Measurements from ENCODE around the gene SPSB1. TPM values are rescaled to one million over a fixed set of nuclear protein-coding genes. Genes with fewer than 3 reads are reported as not detected.

Gene SPSB1
- total and polyA plus RNA-seq, 2 of the 4 experiments (the other 2 are of a cell fraction): 16.7 to 19.8 TPM

DNA sequence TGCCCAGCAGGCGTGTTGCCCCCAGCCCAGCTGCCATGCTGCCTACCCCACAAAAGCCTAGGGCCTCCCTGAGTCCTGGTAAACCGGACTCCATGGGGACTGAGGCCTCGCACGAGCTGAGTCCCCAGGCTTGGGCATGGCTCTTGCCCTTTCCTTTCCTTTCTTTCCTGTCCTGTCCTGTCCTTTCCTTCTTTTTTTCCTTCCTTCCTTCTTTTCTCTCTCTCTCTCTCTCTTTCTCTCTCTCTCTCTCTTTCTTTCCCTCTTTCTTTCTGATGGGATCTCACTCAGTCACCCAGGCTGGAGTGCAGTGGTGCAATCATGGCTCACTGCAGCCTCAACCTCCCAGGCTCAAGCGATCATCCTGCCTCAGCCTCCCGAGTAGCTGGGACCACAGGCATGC is 104.4 kb downstream of the SPSB1 start:
- Histone ChIP-seq H3K27me3 (ENCODE audit: control insufficient read depth, insufficient read depth, low read length) (peaks cover 10% of the 10 kb centered on the region; the same call in 1 of the 2 replicates), H3K79me1 (ENCODE audit: low read depth in 1 of 2, low read length in 2 of 2) (no peaks in the 10 kb centered on the region), H3K4ac (ENCODE audit: low read depth, low read length) (no peak overlapping the region), H2AK9ac (replicated peaks; ENCODE audit: low read depth, low read length, poor library complexity) (peak overlapping the region; percentile 87), H3K9me3 (ENCODE audit: control insufficient read depth, insufficient read depth, low read length) (peaks cover 10% of the 10 kb centered on the region), H2BK120ac (ENCODE audit: low read depth, low read length) (peak overlapping the region; percentile 40), H2BK5ac (ENCODE audit: low read depth, low read length, poor library complexity, severe bottlenecking) (no peak overlapping the region), H3K9ac (ENCODE audit: low read depth, low read length) (no peak overlapping the region), H3K9me1 (ENCODE audit: insufficient read depth, low read length) (peaks cover 3% of the 10 kb centered on the region), H3K18ac (ENCODE audit: low read depth, low read length) (no peak overlapping the region), H3K4me3 (ENCODE audit: insufficient read depth, low read depth, low read length) (no peak overlapping the region), H3K14ac (replicated peaks; ENCODE audit: low read depth, low read length) (no peak overlapping the region), H2BK20ac (ENCODE audit: low read depth, low read length) (no peak overlapping the region), H3K36me3 (ENCODE audit: control insufficient read depth, insufficient read depth, low read length) (no peaks in the 10 kb centered on the region), H4K8ac (ENCODE audit: low read depth in 2 of 2, low read length in 2 of 2) (no peak overlapping the region), H4K91ac (ENCODE audit: insufficient read depth, low read depth, low read length) (no peak overlapping the region), H3K4me1 (ENCODE audit: control insufficient read depth, insufficient read depth, low read length) (peaks cover 29% of the 10 kb centered on the region), H4K20me1 (ENCODE audit: insufficient read depth, low read length) (peaks cover 6% of the 10 kb centered on the region), H2AK5ac (ENCODE audit: low read depth, low read length) (no peak overlapping the region; the same call in 1 of the 2 replicates), H2BK15ac (ENCODE audit: low read depth, low read length) (no peak overlapping the region), H3K4me2 (ENCODE audit: low read depth, low read length) (no peak overlapping the region), H3K56ac (ENCODE audit: extremely low read depth, insufficient read depth, low read length) (no peak overlapping the region), H3K23ac (ENCODE audit: low read depth, low read length) (no peak overlapping the region), H3K27ac (ENCODE audit: insufficient read depth, low read length) (no peak overlapping the region), H2AFZ (replicated peaks; ENCODE audit: low read length, poor library complexity) (peak overlapping the region; percentile 23), H4K5ac (ENCODE audit: low read depth, low read length) (no peak overlapping the region)
- in situ Hi-C loops (cut with MboI; ENCODE audit: low sequenced_read_pairs) (no loop called here), dilution Hi-C loops (cut with HindIII; ENCODE audit: low sequenced_read_pairs, unreplicated experiment) (no loop called here), intact Hi-C loops (cut with micrococcal nuclease) (no loop called here)
- TF ChIP-seq CEBPB (IDR thresholded peaks at IDR 0.05; ENCODE audit: low read depth, low read length) (no peak), CTCF (conservative IDR thresholded peaks at IDR 0.05; ENCODE audit: low read depth, low read length) (no peak), USF2 (IDR thresholded peaks at IDR 0.05; ENCODE audit: low read depth, low read length) (no peak), MAFK (IDR thresholded peaks at IDR 0.05; ENCODE audit: low read depth, low read length) (no peak), ELK1 (IDR thresholded peaks at IDR 0.05; ENCODE audit: borderline replicate concordance, low read depth, low read length) (no peak), SMC3 (IDR thresholded peaks at IDR 0.05; ENCODE audit: low read depth, low read length) (no peak), MAZ (IDR thresholded peaks at IDR 0.05; ENCODE audit: borderline replicate concordance, low read depth, low read length) (no peak), BHLHE40 (IDR thresholded peaks at IDR 0.05; ENCODE audit: low read depth, low read length) (no peak), CHD1 (IDR thresholded peaks at IDR 0.05; ENCODE audit: low read depth, low read length) (no peak), RCOR1 (IDR thresholded peaks at IDR 0.05; ENCODE audit: insufficient replicate concordance, low read length) (no peak), FOS (IDR thresholded peaks at IDR 0.05; ENCODE audit: low read depth, low read length) (no peak), NFE2L2 (IDR thresholded peaks at IDR 0.05; ENCODE audit: low read depth, low read length) (no peak), POLR2A (IDR thresholded peaks at IDR 0.05; ENCODE audit: low read depth, low read length) (no peak), MXI1 (IDR thresholded peaks at IDR 0.05; ENCODE audit: borderline replicate concordance, low read depth, low read length) (no peak)
- ChIA-PET POLR2A (ENCODE audit: unreplicated experiment) (no interaction called here), CTCF (interaction anchor here (1.2 kb wide), 1 partner anchor 12 kb away, joined by 3 read pairs; no protein-coding TSS in a partner anchor)
- no peak for ATAC-seq (ENCODE audit: low read depth)
- WGBS, 2 experiments (ENCODE audit: extremely low coverage in 2 of 2, insufficient read length in 1 of 2): 90% methylated on average over 3 of the region's 6 CpGs; no CpG with 5 or more reads in 1 of the 2 experiments
- no peak for DNase-seq
- BruUV-seq (replicated peaks): no TSS peak

Measured in IMR-90 (cell line).